AG09319 (cell line): ENCODE data around the gene ELL3.
A peak's percentile ranks its signal among the peaks of the same experiment; 100 is the strongest.
"Not testable (repeated sequence)": the region's sequence is repeated elsewhere in the genome, so short reads cannot be mapped to it uniquely, and the experiment has no call there.

Experiments
- DNase-seq: peaks from one replicate; pipeline ENCODE4 v3.0.0-alpha.2; 2010; ENCODE audit warnings: low read depth; ENCODE audit errors: extremely low read depth
- CTCF ChIP-seq: IDR thresholded peaks from 2 replicates; pipeline ENCODE4 v1.5.1; 2011; ENCODE audit warnings: low read depth, mild to moderate bottlenecking, inconsistent platforms, low read length, moderate library complexity

Gene ELL3

GRCh38 chr15:43776718-43777266 is at the start of gene ELL3:
Gene ELL3, minus strand, starts transcription at chr15:43776966. Its CDS starts 65 bp downstream, at chr15:43776901.
- no peak for TF ChIP-seq CTCF
- DNase-seq = no peak

GRCh38 chr15:43826029-43826507 is 49.3 kb upstream of the ELL3 start:
- no peak for DNase-seq
- no peak for TF ChIP-seq CTCF

GRCh38 chr15:43825305-43825704 is 48.5 kb upstream of the ELL3 start:
- DNase-seq = not testable (repeated sequence)

- TF ChIP-seq CTCF = no peak
- DNase-seq = peak; percentile 94
Measured at GRCh38 chr15:43824302-43825246, 47.8 kb upstream of the ELL3 start, which contains the start of gene MFAP1. Gene MFAP1, minus strand, starts transcription at chr15:43824690. Its CDS starts 121 bp downstream, at chr15:43824569.

- TF ChIP-seq CTCF = no peak
- DNase-seq = no peak
Measured at GRCh38 chr15:43821505-43821904, 44.7 kb upstream of the ELL3 start.

- not testable (repeated sequence) for DNase-seq
Measured at GRCh38 chr15:43815064-43815463, 38.3 kb upstream of the ELL3 start.

- no peak for TF ChIP-seq CTCF
- DNase-seq = no peak
Measured at GRCh38 chr15:43808960-43809678, 32.4 kb upstream of the ELL3 start.

GRCh38 chr15:43808435-43808950 is 31.7 kb upstream of the ELL3 start:
- no peak for DNase-seq
- no peak for TF ChIP-seq CTCF

- DNase-seq = not testable (repeated sequence)
Measured at GRCh38 chr15:43802676-43803075, 25.9 kb upstream of the ELL3 start.
